ENCODE measurements around the gene CCIN. TPM values are rescaled to one million over a fixed set of nuclear protein-coding genes. Genes with fewer than 3 reads are reported as not detected.
A peak's percentile ranks its signal among the peaks of the same experiment; 100 is the strongest.

Gene CCIN
- polyA plus RNA-seq, 10 donors: 0.55 to 1.4 (median 0.89) TPM

GRCh38 chr9:36140086-36141084, 28.8 kb upstream of the CCIN start:
- DNase-seq: no peak

GRCh38 chr9:36141288-36141687, 27.9 kb upstream of the CCIN start:
- peak in 1 of 3 donors; percentile 48 for DNase-seq

GRCh38 chr9:36141761-36142160, 27.4 kb upstream of the CCIN start:
- no peak for DNase-seq

GRCh38 chr9:36142510-36143244, 26.5 kb upstream of the CCIN start:
- DNase-seq: no peak

GRCh38 chr9:36143245-36143641, 25.9 kb upstream of the CCIN start:
- no peak for DNase-seq

GRCh38 chr9:36144309-36145232, 24.6 kb upstream of the CCIN start:
- DNase-seq: no peak

- no peak for DNase-seq
Measured at GRCh38 chr9:36145970-36146369, 23.2 kb upstream of the CCIN start.

GRCh38 chr9:36146651-36147050, 22.5 kb upstream of the CCIN start:
- no peak for DNase-seq

- no peak for DNase-seq
Measured at GRCh38 chr9:36147441-36148175, 21.6 kb upstream of the CCIN start.

GRCh38 chr9:36148311-36149051, 20.7 kb upstream of the CCIN start:
- peak; percentile 90 to 95 (median 92) for DNase-seq

- no peak for DNase-seq
Measured at GRCh38 chr9:36149197-36149596, 20.0 kb upstream of the CCIN start.

GRCh38 chr9:36150574-36151315, 18.4 kb upstream of the CCIN start:
- no peak for DNase-seq

- peak in 1 of 3 donors; percentile 55 for DNase-seq
Measured at GRCh38 chr9:36151316-36152210, 17.6 kb upstream of the CCIN start.

GRCh38 chr9:36152741-36153438, 16.3 kb upstream of the CCIN start:
- no peak for DNase-seq

GRCh38 chr9:36153746-36154145, 15.4 kb upstream of the CCIN start:
- DNase-seq: no peak

GRCh38 chr9:36154331-36154952, 14.7 kb upstream of the CCIN start:
- DNase-seq: peak in 2 of 3 donors; percentile 80 to 90

GRCh38 chr9:36156116-36156515, 13.1 kb upstream of the CCIN start:
- DNase-seq: no peak

Measured in muscle of back (tissue), 11 donors.